B cell (primary cell): ENCODE data around the gene TENT5C. TPM values are rescaled to one million over a fixed set of nuclear protein-coding genes. Genes with fewer than 3 reads are reported as not detected.

Experiments
- ATAC-seq: fragments of 200-7000 bp; cut with Tn5 transposase; one replicate; pipeline ENCODE4 v1.10.0; 2021; ENCODE audit warnings: low read depth, mild to moderate bottlenecking, moderate number of reproducible peaks, moderate library complexity
- CTCF ChIA-PET: fragments of 350-600 bp; sonication (Branson Sonifier 250); formaldehyde crosslinking; loops from one replicate; lab custom pipeline; 2021; ENCODE audit warnings: antibody characterized with exemption, inconsistent platforms; lab: Charles Lee
- POLR2A ChIA-PET: fragments of 350-600 bp; sonication (Branson Sonifier 250); formaldehyde crosslinking; loops from one replicate; lab custom pipeline; 2021; ENCODE audit warnings: antibody characterized with exemption; lab: Charles Lee
- DNase-seq: peaks from one replicate; pipeline ENCODE4 v3.0.0; 2013
- H2AFZ ChIP-seq: 2 replicates; pipeline ENCODE4 v1.6.1; 2012; ENCODE audit warnings: mild to moderate bottlenecking, low read depth, low read length; ENCODE audit not compliant: insufficient read depth, poor library complexity, severe bottlenecking
- H3K27ac ChIP-seq, 2 donors: 1 replicate in 1 of 2; 2 replicates in 1 of 2; pipeline ENCODE4 v1.5.1; 2012 to 2013; ENCODE audit warnings: low read length in 2 of 2, mild to moderate bottlenecking in 2 of 2, moderate library complexity in 1 of 2
- H3K27me3 ChIP-seq, 4 experiments: fragments of 200-600 bp in 1 of 4; sonication (generic) in 1 of 4; replicated peaks in 1 of 4; 1 replicate in 2 of 4; 2 replicates in 2 of 4; pipeline versions ENCODE4 v1.6.1 to v1.7.0; 2013 to 2016; ENCODE audit warnings: low read length in 3 of 4, mild to moderate bottlenecking in 2 of 4, mixed read lengths in 1 of 4, moderate library complexity in 1 of 4; ENCODE audit not compliant: insufficient read depth in 4 of 4, control insufficient read depth in 3 of 4; ENCODE audit errors: control extremely low read depth in 1 of 4
- H3K36me3 ChIP-seq, 2 experiments: replicated peaks in 1 of 2; 1 replicate in 1 of 2; 2 replicates in 1 of 2; pipeline versions ENCODE4 v1.6.1 to v1.7.1; 2013; ENCODE audit warnings: low read length in 1 of 2; ENCODE audit not compliant: insufficient read depth in 2 of 2, control insufficient read depth in 1 of 2; ENCODE audit errors: control extremely low read depth in 1 of 2, extremely low read depth in 1 of 2
- H3K4me1 ChIP-seq, 2 donors: fragments of 200-600 bp in 1 of 2; sonication (generic) in 1 of 2; 1 replicate in 1 of 2; 2 replicates in 1 of 2; pipeline versions ENCODE4 v1.5.1 to v1.6.1; 2013 to 2017; ENCODE audit warnings: low read length in 2 of 2; ENCODE audit not compliant: control insufficient read depth in 2 of 2, insufficient read depth in 2 of 2
- H3K4me2 ChIP-seq: replicated peaks from 2 replicates; pipeline ENCODE3; 2012; ENCODE audit warnings: mild to moderate bottlenecking, low read depth, low read length; ENCODE audit not compliant: poor library complexity, severe bottlenecking
- H3K4me3 ChIP-seq, 5 experiments: fragments of 200-600 bp in 1 of 5; sonication (generic) in 1 of 5; 1 replicate in 3 of 5; 2 replicates in 2 of 5; pipeline versions ENCODE4 v1.5.1 to v1.7.0; 2011 to 2016; ENCODE audit warnings: low read length in 4 of 5, mild to moderate bottlenecking in 4 of 5, low read depth in 2 of 5, control low read depth in 1 of 5, moderate library complexity in 1 of 5; ENCODE audit not compliant: insufficient read depth in 1 of 5; ENCODE audit errors: control extremely low read depth in 1 of 5, extremely low read depth in 1 of 5
- H3K79me2 ChIP-seq: fragments of 200-600 bp; sonication (generic); one replicate; pipeline ENCODE4 v1.6.0; 2016; ENCODE audit warnings: low read length; ENCODE audit not compliant: control insufficient read depth, insufficient read depth
- H3K9ac ChIP-seq: fragments of 200-600 bp; sonication (generic); 2 replicates; pipeline ENCODE4 v1.6.1; 2017; ENCODE audit warnings: mild to moderate bottlenecking, low read length, moderate library complexity
- H3K9me3 ChIP-seq, 3 donors: one replicate each; pipeline versions ENCODE4 v1.6.1 to v1.7.1; 2013; ENCODE audit warnings: low read length in 2 of 3; ENCODE audit not compliant: control insufficient read depth in 2 of 3, insufficient read depth in 1 of 3; ENCODE audit errors: control extremely low read depth in 1 of 3
- H4K20me1 ChIP-seq: 2 replicates; pipeline ENCODE4 v1.6.0; 2012; ENCODE audit warnings: mild to moderate bottlenecking, low read length; ENCODE audit not compliant: insufficient read depth, control insufficient read depth, poor library complexity, severe bottlenecking
- H3K27ac Mint-ChIP-seq: one replicate; pipeline ENCODE4 v1.8.0; 2021; ENCODE audit warnings: mixed read lengths
- H3K27me3 Mint-ChIP-seq: one replicate; pipeline ENCODE4 v1.8.0; 2021; ENCODE audit warnings: mixed read lengths
- H3K4me1 Mint-ChIP-seq: one replicate; pipeline ENCODE4 v1.8.0; 2021; ENCODE audit warnings: mixed read lengths
- H3K4me3 Mint-ChIP-seq: one replicate; pipeline ENCODE4 v1.8.0; 2021; ENCODE audit warnings: mixed read lengths
- H3K9me3 Mint-ChIP-seq: one replicate; pipeline ENCODE4 v1.8.0; 2022; ENCODE audit warnings: mixed read lengths; ENCODE audit not compliant: insufficient read depth
- EZH2 ChIP-seq: IDR thresholded peaks from 2 replicates; pipeline ENCODE4 v1.6.1; 2012; ENCODE audit warnings: borderline replicate concordance, low read depth, mild to moderate bottlenecking, moderate library complexity, low read length; ENCODE audit not compliant: insufficient read depth, poor library complexity, severe bottlenecking
- WGBS: methylation state at CpG from one replicate; pipeline ENCODE4 v1.1.5; 2013; ENCODE audit warnings: missing lambda C conversion rate; ENCODE audit not compliant: insufficient coverage; 5-methylcytosine and 5-hydroxymethylcytosine counted together
- intact Hi-C: fragments of 100-400 bp; cut with micrococcal nuclease; formaldehyde crosslinking; loops from one replicate; pipeline ENCODE4 v1.10.0; 2022
- polyA plus RNA-seq: library from polyadenylated mRNA; depleted of rRNA; stranded (reverse); fragments of >200 nt; gene quantifications from 2 replicates; pipeline ENCODE4 v1.2.3, GENCODE V29; 2012
- total RNA-seq, 2 donors: library from RNA; stranded (reverse); fragments of 120-200 nt in 1 of 2; gene quantifications; 1 replicate in 1 of 2; 2 replicates in 1 of 2; pipeline versions ENCODE4 v1.2.3 to v1.2.4, GENCODE V29; 2013 to 2022
- TF ChIP-seq, protein P1 (sequence below): fragments of 200-600 bp; IDR thresholded peaks from one replicate; pipeline ENCODE4 v1.8.0; 2022; ENCODE audit warnings: antibody characterized with exemption, mild to moderate bottlenecking

TENT5C gene
- total and polyA plus RNA-seq, 2 donors (not counting 1 experiment from before 2014, with no cell fraction given): 65.4 to 112 TPM

- Histone ChIP-seq H3K4me1 (peaks cover 44 to 57% of the 10 kb centered on the region in 2 donors), H3K27ac (peak overlapping the region; percentile 80 to 88), H4K20me1 (peaks cover 54% of the 10 kb centered on the region), H3K27me3 (no peaks in the 10 kb centered on the region), H3K4me3 (peak overlapping the region; percentile 94 to 99 (median 96)), H3K36me3 (peaks cover 0 to 28% of the 10 kb centered on the region in 2 experiments), H3K9me3 (no peaks in the 10 kb centered on the region), H3K4me2 (peak overlapping the region; percentile 79), H2AFZ (peak overlapping the region; percentile 11), H3K79me2 (peaks cover 60% of the 10 kb centered on the region), H3K9ac (peak overlapping the region; percentile 93)
- peak overlapping the region; percentile 96 for H3K27ac Mint-ChIP-seq
- POLR2A ChIA-PET: interaction anchor here (0.6 to 4.6 kb wide), 19 partner anchors 8 to 1189 kb away, joined by 3 to 41 read pairs (median 4); no protein-coding TSS in a partner anchor
- 0% methylated on average over 34 of the region's 37 CpGs for WGBS
- H3K4me3 Mint-ChIP-seq: peak overlapping the region; percentile 99
- H3K27me3 Mint-ChIP-seq: no peaks in the 10 kb centered on the region
- no peak for TF ChIP-seq EZH2
- peaks cover 57% of the 10 kb centered on the region for H3K4me1 Mint-ChIP-seq
- H3K9me3 Mint-ChIP-seq: no peaks in the 10 kb centered on the region
- ATAC-seq: no peak
- DNase-seq: peak; percentile 82
- intact Hi-C loops: loop anchor here (1.0 to 10.0 kb wide), 7 partner anchors 16 to 1535 kb away; partner anchors contain the start of genes ATP1A1 and WARS2
- CTCF ChIA-PET: interaction anchor here (0.6 to 5.5 kb wide), 16 partner anchors 11 to 148 kb away, joined by 3 to 85 read pairs (median 8); no protein-coding TSS in a partner anchor
Measured at GRCh38 chr1:117606649-117607430, 992 bp downstream of the TENT5C start.

GRCh38 chr1:117607471-117607870, 1.6 kb downstream of the TENT5C start:
- ATAC-seq: no peak
- intact Hi-C loops: loop anchor here (2.0 to 10.0 kb wide), 6 partner anchors 15 to 1535 kb away; partner anchors contain the start of genes ATP1A1 and WARS2
- peak overlapping the region; percentile 80 to 88 for H3K27ac ChIP-seq
- Mint-ChIP-seq H3K27me3 (no peaks in the 10 kb centered on the region), H3K4me3 (peak overlapping the region; percentile 99), H3K9me3 (no peaks in the 10 kb centered on the region), H3K4me1 (peaks cover 63% of the 10 kb centered on the region), H3K27ac (peak overlapping the region; percentile 96)
- peak overlapping the region; percentile 94 to 99 (median 96) for H3K4me3 ChIP-seq
- no peaks in the 10 kb centered on the region for H3K27me3 ChIP-seq
- H3K9ac ChIP-seq: peak overlapping the region; percentile 93
- TF ChIP-seq, protein P1, sequence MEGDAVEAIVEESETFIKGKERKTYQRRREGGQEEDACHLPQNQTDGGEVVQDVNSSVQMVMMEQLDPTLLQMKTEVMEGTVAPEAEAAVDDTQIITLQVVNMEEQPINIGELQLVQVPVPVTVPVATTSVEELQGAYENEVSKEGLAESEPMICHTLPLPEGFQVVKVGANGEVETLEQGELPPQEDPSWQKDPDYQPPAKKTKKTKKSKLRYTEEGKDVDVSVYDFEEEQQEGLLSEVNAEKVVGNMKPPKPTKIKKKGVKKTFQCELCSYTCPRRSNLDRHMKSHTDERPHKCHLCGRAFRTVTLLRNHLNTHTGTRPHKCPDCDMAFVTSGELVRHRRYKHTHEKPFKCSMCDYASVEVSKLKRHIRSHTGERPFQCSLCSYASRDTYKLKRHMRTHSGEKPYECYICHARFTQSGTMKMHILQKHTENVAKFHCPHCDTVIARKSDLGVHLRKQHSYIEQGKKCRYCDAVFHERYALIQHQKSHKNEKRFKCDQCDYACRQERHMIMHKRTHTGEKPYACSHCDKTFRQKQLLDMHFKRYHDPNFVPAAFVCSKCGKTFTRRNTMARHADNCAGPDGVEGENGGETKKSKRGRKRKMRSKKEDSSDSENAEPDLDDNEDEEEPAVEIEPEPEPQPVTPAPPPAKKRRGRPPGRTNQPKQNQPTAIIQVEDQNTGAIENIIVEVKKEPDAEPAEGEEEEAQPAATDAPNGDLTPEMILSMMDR: no peak
- TF ChIP-seq EZH2: no peak
- H3K79me2 ChIP-seq: peaks cover 64% of the 10 kb centered on the region
- no peak overlapping the region for H2AFZ ChIP-seq
- ChIA-PET POLR2A (interaction anchor here (0.7 to 4.6 kb wide), 10 partner anchors 11 to 67 kb away, joined by 3 to 41 read pairs (median 4); no protein-coding TSS in a partner anchor), CTCF (interaction anchor here (0.6 to 5.5 kb wide), 16 partner anchors 10 to 147 kb away, joined by 3 to 85 read pairs (median 8); no protein-coding TSS in a partner anchor)
- peak overlapping the region; percentile 79 for H3K4me2 ChIP-seq
- H3K4me1 ChIP-seq: peaks cover 50 to 64% of the 10 kb centered on the region in 2 donors
- WGBS: 0% methylated on average over 6 of the region's 6 CpGs
- H4K20me1 ChIP-seq: peaks cover 60% of the 10 kb centered on the region
- peaks cover 0 to 32% of the 10 kb centered on the region in 2 experiments for H3K36me3 ChIP-seq
- no peaks in the 10 kb centered on the region for H3K9me3 ChIP-seq
- DNase-seq: peak; percentile 68
